ENCODE measurements around the gene ETV3.

DNA sequence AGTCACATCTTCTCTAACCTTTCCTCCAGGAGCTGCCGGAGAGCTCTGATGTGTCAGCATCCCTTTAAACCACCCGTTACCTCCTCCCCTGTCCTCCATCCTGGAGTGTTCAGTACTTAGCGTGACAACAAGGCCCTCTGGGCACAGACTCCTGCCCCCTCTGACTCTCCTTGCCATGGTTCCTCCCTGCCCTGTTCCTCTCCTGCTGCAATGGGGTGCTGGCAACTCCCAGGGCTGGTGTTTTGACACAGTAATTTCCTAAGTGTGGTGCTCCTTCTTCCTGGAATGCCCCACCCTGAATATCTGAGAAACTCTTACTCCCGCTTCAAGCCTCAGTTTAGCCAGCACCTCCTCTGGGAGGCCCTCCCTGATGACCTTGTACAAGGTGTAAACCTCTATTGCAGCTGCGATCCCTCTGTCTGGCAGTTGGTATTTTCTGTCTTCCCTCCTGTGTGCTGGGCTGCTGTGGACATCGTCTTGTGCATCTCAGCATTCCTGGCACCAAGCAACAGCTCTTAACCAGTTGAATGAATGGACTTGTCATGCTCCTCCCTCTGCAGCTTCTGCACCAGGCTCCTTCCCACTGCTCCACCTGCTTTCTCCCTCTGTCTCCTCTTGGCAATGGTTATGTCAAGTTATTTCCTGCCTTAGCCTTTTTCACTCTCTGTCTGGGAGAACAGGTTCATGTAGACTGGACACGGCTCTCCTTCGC is 48.2 kb upstream of the ETV3 start:
- TF ChIP-seq POLR2A (IDR thresholded peaks at IDR 0.05) (no peak), POLR2AphosphoS5 (IDR thresholded peaks at IDR 0.05) (no peak)
- TF ChIP-seq, protein P1, sequence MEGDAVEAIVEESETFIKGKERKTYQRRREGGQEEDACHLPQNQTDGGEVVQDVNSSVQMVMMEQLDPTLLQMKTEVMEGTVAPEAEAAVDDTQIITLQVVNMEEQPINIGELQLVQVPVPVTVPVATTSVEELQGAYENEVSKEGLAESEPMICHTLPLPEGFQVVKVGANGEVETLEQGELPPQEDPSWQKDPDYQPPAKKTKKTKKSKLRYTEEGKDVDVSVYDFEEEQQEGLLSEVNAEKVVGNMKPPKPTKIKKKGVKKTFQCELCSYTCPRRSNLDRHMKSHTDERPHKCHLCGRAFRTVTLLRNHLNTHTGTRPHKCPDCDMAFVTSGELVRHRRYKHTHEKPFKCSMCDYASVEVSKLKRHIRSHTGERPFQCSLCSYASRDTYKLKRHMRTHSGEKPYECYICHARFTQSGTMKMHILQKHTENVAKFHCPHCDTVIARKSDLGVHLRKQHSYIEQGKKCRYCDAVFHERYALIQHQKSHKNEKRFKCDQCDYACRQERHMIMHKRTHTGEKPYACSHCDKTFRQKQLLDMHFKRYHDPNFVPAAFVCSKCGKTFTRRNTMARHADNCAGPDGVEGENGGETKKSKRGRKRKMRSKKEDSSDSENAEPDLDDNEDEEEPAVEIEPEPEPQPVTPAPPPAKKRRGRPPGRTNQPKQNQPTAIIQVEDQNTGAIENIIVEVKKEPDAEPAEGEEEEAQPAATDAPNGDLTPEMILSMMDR (IDR thresholded peaks at IDR 0.05) = no peak

All from upper lobe of left lung (tissue), 4 donors.